ENCODE measurements around the gene EXT2.

EXT2 gene

GRCh38 chr11:44264761-44265160 is 169.3 kb downstream of the EXT2 start:
- DNase-seq = no peak

GRCh38 chr11:44266056-44266780 is 170.7 kb downstream of the EXT2 start:
- DNase-seq = no peak

- DNase-seq = no peak
Measured at GRCh38 chr11:44267006-44267749, 171.7 kb downstream of the EXT2 start.

GRCh38 chr11:44267750-44268613 is 172.5 kb downstream of the EXT2 start:
- DNase-seq = no peak

GRCh38 chr11:44268614-44269080 is 173.2 kb downstream of the EXT2 start:
- DNase-seq = no peak

GRCh38 chr11:44269369-44270351 is 174.2 kb downstream of the EXT2 start:
- no peak for DNase-seq

GRCh38 chr11:44270403-44271273 is 175.2 kb downstream of the EXT2 start:
- no peak for DNase-seq

GRCh38 chr11:44271286-44271685 is 175.8 kb downstream of the EXT2 start:
- no peak for DNase-seq

- no peak for DNase-seq
Measured at GRCh38 chr11:44274404-44274803, 178.9 kb downstream of the EXT2 start.

- DNase-seq = no peak
Measured at GRCh38 chr11:44275241-44275640, 179.8 kb downstream of the EXT2 start.

- DNase-seq = no peak
Measured at GRCh38 chr11:44275961-44276550, 180.6 kb downstream of the EXT2 start.

GRCh38 chr11:44277196-44278090 is 182.0 kb downstream of the EXT2 start:
- no peak for DNase-seq

- DNase-seq = no peak
Measured at GRCh38 chr11:44279483-44279882, 184.0 kb downstream of the EXT2 start.

- no peak for DNase-seq
Measured at GRCh38 chr11:44280257-44280656, 184.8 kb downstream of the EXT2 start.

GRCh38 chr11:44281151-44281550 is 185.7 kb downstream of the EXT2 start:
- no peak for DNase-seq

- DNase-seq = no peak
Measured at GRCh38 chr11:44282620-44283019, 187.1 kb downstream of the EXT2 start.

- no peak for DNase-seq
Measured at GRCh38 chr11:44285756-44286155, 190.3 kb downstream of the EXT2 start.

GRCh38 chr11:44286268-44286880 is 190.9 kb downstream of the EXT2 start:
- DNase-seq = peak in 27 of 56 donors; percentile 1 to 47 (median 10)
